Upper lobe of right lung (tissue), 1 donor: ENCODE results near the gene KAT7. TPM values are rescaled to one million over a fixed set of nuclear protein-coding genes. Genes with fewer than 3 reads are reported as not detected.

Source experiments
- ATAC-seq: fragments of 200-7000 bp; cut with Tn5 transposase; one replicate; pipeline ENCODE4 v1.9.1; 2020; ENCODE audit warnings: mild to moderate bottlenecking, moderate library complexity
- DNase-seq: peaks from one replicate; pipeline ENCODE4 v3.0.0-alpha.2; 2020
- H3K27ac ChIP-seq: fragments of 200-600 bp; one replicate; pipeline ENCODE4 v1.8.0; 2022
- H3K27me3 ChIP-seq: fragments of 200-600 bp; one replicate; pipeline ENCODE4 v1.8.0; 2022; ENCODE audit warnings: mild to moderate bottlenecking
- H3K36me3 ChIP-seq: fragments of 200-600 bp; one replicate; pipeline ENCODE4 v1.8.0; 2022
- H3K4me1 ChIP-seq: fragments of 200-600 bp; one replicate; pipeline ENCODE4 v1.8.0; 2022
- H3K4me3 ChIP-seq: fragments of 200-600 bp; one replicate; pipeline ENCODE4 v1.8.0; 2022; ENCODE audit warnings: mild to moderate bottlenecking
- H3K9me3 ChIP-seq: fragments of 200-600 bp; one replicate; pipeline ENCODE4 v1.8.0; 2022
- intact Hi-C: fragments of 100-400 bp; cut with DNase I; formaldehyde crosslinking; loops from one replicate; pipeline ENCODE4 v1.11.0; 2022
- total RNA-seq: library from RNA; stranded (reverse); fragmentation: NEBNext Ultra II Directional; extraction: Animal tissue kit (Norgen Biotek cat#: 25700); gene quantifications from one replicate; pipeline ENCODE4 v1.2.1, GENCODE V29; 2021
- TF ChIP-seq, protein P1 (sequence below): fragments of 200-600 bp; IDR thresholded peaks from one replicate; pipeline ENCODE4 v1.8.0; 2022; ENCODE audit warnings: antibody characterized with exemption
- donor health status: DM: no; HTN: yes; CAD: no; lungs with severe emphysema.

The KAT7 gene
- total RNA-seq, 1 donor from 2014 or later = 61.4 TPM

DNA sequence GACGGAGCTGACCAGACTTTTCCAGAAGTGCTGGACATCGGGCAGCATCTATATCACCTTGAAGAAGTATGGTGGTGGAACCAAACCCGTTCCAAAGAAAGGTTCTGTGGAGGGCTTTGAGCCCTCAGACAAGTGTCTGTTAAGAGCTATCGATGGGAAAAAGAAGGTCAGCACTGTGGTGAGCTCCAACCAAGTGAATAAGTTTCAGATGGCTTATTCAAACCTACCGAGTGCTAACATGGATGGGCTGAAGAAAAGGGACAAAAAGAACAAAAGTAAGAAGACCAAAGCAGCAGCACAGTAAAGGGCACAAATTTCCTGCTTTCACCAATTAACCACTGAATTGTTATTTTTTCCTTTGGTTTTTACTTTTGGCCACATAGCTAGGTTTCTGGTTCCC is 6.9 kb downstream of the KAT7 start:
- no peak for DNase-seq
- H3K36me3 ChIP-seq = peaks cover 83% of the 10 kb centered on the region
- TF ChIP-seq, protein P1, sequence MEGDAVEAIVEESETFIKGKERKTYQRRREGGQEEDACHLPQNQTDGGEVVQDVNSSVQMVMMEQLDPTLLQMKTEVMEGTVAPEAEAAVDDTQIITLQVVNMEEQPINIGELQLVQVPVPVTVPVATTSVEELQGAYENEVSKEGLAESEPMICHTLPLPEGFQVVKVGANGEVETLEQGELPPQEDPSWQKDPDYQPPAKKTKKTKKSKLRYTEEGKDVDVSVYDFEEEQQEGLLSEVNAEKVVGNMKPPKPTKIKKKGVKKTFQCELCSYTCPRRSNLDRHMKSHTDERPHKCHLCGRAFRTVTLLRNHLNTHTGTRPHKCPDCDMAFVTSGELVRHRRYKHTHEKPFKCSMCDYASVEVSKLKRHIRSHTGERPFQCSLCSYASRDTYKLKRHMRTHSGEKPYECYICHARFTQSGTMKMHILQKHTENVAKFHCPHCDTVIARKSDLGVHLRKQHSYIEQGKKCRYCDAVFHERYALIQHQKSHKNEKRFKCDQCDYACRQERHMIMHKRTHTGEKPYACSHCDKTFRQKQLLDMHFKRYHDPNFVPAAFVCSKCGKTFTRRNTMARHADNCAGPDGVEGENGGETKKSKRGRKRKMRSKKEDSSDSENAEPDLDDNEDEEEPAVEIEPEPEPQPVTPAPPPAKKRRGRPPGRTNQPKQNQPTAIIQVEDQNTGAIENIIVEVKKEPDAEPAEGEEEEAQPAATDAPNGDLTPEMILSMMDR = no peak
- ATAC-seq = no peak
- intact Hi-C loops = no loop called here
- no peak overlapping the region for H3K4me3 ChIP-seq
- no peaks in the 10 kb centered on the region for H3K9me3 ChIP-seq
- no peaks in the 10 kb centered on the region for H3K27me3 ChIP-seq
- H3K4me1 ChIP-seq = peaks cover 10% of the 10 kb centered on the region
- H3K27ac ChIP-seq = no peak overlapping the region

DNA sequence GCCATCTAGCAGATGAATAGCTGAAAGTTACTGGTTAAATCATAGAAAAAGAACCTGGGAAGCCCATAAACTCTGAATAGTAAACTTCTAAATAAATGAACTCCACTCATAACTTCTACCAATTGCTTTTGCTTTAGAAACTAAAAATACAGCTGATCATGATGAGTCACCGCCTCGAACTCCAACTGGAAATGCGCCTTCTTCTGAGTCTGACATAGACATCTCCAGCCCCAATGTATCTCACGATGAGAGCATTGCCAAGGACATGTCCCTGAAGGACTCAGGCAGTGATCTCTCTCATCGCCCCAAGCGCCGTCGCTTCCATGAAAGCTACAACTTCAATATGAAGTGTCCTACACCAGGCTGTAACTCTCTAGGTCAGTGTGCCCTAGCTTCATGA is 9.7 kb downstream of the KAT7 start:
- Histone ChIP-seq H3K4me3 (no peak overlapping the region), H3K27ac (no peak overlapping the region), H3K4me1 (no peaks in the 10 kb centered on the region), H3K36me3 (peaks cover 95% of the 10 kb centered on the region), H3K27me3 (no peaks in the 10 kb centered on the region), H3K9me3 (no peaks in the 10 kb centered on the region)
- no peak for DNase-seq
- intact Hi-C loops = no loop called here
- TF ChIP-seq, protein P1 = no peak
- ATAC-seq = no peak

- intact Hi-C loops = no loop called here
- Histone ChIP-seq H3K9me3 (no peaks in the 10 kb centered on the region), H3K36me3 (peaks cover 95% of the 10 kb centered on the region), H3K27ac (no peak overlapping the region), H3K27me3 (no peaks in the 10 kb centered on the region), H3K4me3 (no peak overlapping the region), H3K4me1 (no peaks in the 10 kb centered on the region)
- TF ChIP-seq, protein P1 = no peak
- ATAC-seq (no peak), DNase-seq (no peak)
Measured at GRCh38 chr17:49798738-49799137, 10.3 kb downstream of the KAT7 start.

- intact Hi-C loops = no loop called here
- no peaks in the 10 kb centered on the region for H3K27me3 ChIP-seq
- DNase-seq (no peak), ATAC-seq (no peak)
- no peaks in the 10 kb centered on the region for H3K9me3 ChIP-seq
- peaks cover 94% of the 10 kb centered on the region for H3K36me3 ChIP-seq
- TF ChIP-seq, protein P1 = no peak
- H3K4me1 ChIP-seq = no peaks in the 10 kb centered on the region
- H3K4me3 ChIP-seq = no peak overlapping the region
- no peak overlapping the region for H3K27ac ChIP-seq
Measured at GRCh38 chr17:49809056-49809455, 20.6 kb downstream of the KAT7 start.

- Histone ChIP-seq H3K27me3 (no peaks in the 10 kb centered on the region), H3K4me1 (peaks cover 20% of the 10 kb centered on the region), H3K4me3 (no peak overlapping the region), H3K36me3 (peaks cover 86% of the 10 kb centered on the region), H3K9me3 (no peaks in the 10 kb centered on the region), H3K27ac (peak overlapping the region; percentile 38)
- TF ChIP-seq, protein P1 = no peak
- intact Hi-C loops = no loop called here
- ATAC-seq (no peak), DNase-seq (no peak)
Measured at GRCh38 chr17:49814781-49815529, 26.5 kb downstream of the KAT7 start.
